Brain microvascular endothelial cell (primary cell): ENCODE measurements around the gene BTBD16.

Experiments
- DNase-seq: peaks from one replicate; pipeline ENCODE4 v3.0.0-alpha.2; 2020
- H3K27ac ChIP-seq: fragments of 250-450 bp; sonication (Bioruptor Pico); 2 replicates; pipeline ENCODE4 v1.5.1; 2020; ENCODE audit warnings: mild to moderate bottlenecking, moderate library complexity
- H3K27me3 ChIP-seq: fragments of 250-450 bp; sonication (Bioruptor Pico); replicated peaks from 2 replicates; pipeline ENCODE4 v1.5.1; 2020; ENCODE audit warnings: mild to moderate bottlenecking
- H3K36me3 ChIP-seq: fragments of 250-450 bp; sonication (Bioruptor Pico); replicated peaks from 2 replicates; pipeline ENCODE4 v1.5.1; 2020; ENCODE audit warnings: mild to moderate bottlenecking
- H3K4me3 ChIP-seq: 2 replicates; pipeline ENCODE4 v1.5.1; 2011; ENCODE audit warnings: low read depth, mild to moderate bottlenecking, control low read depth, low read length, moderate library complexity
- in situ Hi-C: cut with HindIII; loops from 2 replicates; pipeline ENCODE4 v1.10.0; 2017; ENCODE audit warnings: low sequenced_read_pairs, low pct_ligation_motif_present
- TF ChIP-seq, protein P1 (sequence below): IDR thresholded peaks from 2 replicates; pipeline ENCODE4 v1.5.1; 2011; ENCODE audit warnings: low read depth, mild to moderate bottlenecking, moderate library complexity, low read length, control low read depth, inconsistent platforms; ENCODE audit errors: missing control alignments

Gene BTBD16

DNA sequence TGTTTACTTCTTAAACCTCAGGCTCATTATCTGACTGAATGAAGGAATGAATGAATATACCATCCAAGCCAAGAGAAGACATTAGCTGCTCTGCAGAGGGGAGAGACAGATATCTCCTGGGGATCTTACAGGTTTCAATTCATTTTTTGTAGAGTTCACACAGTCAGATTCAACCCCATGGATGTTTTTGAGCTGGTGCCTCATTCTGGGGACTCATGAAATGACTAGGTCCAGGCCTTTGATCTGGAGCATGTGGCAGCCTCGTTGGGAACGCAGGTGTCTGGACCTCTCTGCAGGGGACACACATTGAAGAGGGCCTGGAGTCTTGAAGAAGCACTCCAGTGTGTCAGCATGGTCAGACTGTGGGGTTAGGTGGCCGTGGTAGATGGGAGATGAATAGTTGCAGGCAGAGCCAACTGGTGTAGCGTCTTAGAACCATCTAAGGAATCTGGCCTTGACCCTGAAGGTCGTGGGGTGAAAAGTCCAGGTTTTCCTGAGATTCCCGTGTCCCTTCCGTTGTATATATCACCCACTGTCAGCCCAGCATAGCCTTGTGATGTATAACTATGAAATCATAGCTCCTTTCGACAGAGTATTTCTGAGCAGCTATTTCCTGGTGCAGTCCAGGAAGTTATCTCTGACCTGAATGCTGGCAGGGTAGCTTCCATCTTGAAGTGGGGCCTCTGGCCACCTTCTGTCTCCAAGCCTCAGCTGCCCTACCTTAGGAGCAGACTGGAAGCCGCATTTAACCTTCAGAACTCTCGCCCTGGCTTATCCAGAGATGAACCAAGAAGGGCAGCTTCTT lies 22.3 kb downstream of the BTBD16 start:
- Histone ChIP-seq H3K27me3 (no peaks in the 10 kb centered on the region), H3K27ac (no peak overlapping the region), H3K4me3 (no peak overlapping the region), H3K36me3 (no peaks in the 10 kb centered on the region)
- TF ChIP-seq, protein P1, sequence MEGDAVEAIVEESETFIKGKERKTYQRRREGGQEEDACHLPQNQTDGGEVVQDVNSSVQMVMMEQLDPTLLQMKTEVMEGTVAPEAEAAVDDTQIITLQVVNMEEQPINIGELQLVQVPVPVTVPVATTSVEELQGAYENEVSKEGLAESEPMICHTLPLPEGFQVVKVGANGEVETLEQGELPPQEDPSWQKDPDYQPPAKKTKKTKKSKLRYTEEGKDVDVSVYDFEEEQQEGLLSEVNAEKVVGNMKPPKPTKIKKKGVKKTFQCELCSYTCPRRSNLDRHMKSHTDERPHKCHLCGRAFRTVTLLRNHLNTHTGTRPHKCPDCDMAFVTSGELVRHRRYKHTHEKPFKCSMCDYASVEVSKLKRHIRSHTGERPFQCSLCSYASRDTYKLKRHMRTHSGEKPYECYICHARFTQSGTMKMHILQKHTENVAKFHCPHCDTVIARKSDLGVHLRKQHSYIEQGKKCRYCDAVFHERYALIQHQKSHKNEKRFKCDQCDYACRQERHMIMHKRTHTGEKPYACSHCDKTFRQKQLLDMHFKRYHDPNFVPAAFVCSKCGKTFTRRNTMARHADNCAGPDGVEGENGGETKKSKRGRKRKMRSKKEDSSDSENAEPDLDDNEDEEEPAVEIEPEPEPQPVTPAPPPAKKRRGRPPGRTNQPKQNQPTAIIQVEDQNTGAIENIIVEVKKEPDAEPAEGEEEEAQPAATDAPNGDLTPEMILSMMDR = no peak
- no peak for DNase-seq
- in situ Hi-C loops = loop anchor here (25.0 kb wide), 1 partner anchor 144 kb away; no protein-coding TSS in a partner anchor

DNA sequence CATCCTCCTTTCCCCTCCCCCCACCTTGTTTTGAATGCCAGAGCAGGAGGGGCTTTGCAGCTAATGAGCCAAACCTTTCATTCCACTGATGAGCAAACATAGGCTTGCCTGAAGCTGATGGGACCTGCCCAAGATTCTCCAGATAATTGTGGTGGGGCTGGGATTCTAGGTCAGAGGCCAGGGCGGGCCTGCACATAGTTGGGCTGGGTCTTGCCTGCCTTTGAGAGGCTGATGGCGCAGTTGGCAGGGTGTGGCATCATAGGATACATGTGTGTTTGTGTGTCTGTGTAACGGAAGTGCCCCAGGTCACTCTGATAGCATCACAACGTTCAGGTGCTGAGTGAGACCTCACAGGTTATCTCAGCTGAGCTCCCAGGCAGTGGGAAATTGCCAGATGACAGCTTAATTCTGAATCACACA lies 22.9 kb downstream of the BTBD16 start:
- no peak for DNase-seq
- TF ChIP-seq, protein P1 = no peak
- H3K27ac ChIP-seq = no peak overlapping the region
- no peaks in the 10 kb centered on the region for H3K36me3 ChIP-seq
- no peaks in the 10 kb centered on the region for H3K27me3 ChIP-seq
- no peak overlapping the region for H3K4me3 ChIP-seq
- in situ Hi-C loops = loop anchor here (25.0 kb wide), 1 partner anchor 143 kb away; no protein-coding TSS in a partner anchor

DNA sequence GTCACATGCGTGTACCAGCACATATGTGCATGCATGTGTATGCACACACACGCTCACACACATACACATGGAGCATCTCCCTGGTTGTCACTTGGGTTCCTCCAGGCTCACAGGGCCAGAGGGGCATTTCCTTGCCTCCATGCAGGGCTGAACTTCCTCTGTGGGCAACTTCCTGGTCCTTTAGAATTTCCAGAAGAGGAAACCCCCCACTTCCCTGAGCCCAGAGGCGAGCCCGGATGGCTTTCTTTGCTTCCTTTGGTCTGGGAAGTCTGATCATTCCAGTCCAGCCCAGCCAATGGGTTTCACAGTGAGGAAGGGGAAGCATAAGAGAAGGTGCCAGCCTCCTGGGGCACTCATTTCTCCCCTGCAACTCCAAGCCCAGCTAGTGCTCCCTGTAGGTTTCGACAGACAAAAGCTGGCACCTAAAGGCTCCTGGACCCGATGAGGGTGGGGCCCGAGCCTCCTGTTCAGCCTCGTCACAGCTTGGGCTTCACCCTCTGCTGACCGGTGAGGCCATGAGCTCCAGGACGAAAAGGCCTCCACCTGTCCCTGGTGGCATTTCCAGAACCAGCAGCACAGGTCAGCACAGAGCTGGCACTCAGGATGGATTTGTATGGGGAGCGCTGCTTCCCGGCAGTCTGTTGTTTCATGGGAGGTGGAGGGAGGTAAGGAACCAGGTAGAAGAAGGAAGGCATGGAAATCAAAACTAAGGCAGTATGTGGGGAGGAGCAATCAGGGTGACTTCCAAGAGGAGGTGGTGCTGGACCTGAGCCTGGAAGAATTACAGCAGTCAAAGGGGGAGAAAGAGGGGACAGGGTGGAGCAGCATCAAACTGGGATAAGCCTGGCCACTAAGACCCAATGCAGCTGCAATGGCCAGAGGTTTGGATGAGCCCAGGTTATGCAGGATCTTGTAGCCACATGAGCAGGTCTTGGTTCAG lies 23.7 kb downstream of the BTBD16 start:
- Histone ChIP-seq H3K27me3 (no peaks in the 10 kb centered on the region), H3K36me3 (no peaks in the 10 kb centered on the region), H3K27ac (no peak overlapping the region), H3K4me3 (no peak overlapping the region)
- TF ChIP-seq, protein P1 = no peak
- in situ Hi-C loops = loop anchor here (25.0 kb wide), 1 partner anchor 143 kb away; no protein-coding TSS in a partner anchor
- no peak for DNase-seq

DNA sequence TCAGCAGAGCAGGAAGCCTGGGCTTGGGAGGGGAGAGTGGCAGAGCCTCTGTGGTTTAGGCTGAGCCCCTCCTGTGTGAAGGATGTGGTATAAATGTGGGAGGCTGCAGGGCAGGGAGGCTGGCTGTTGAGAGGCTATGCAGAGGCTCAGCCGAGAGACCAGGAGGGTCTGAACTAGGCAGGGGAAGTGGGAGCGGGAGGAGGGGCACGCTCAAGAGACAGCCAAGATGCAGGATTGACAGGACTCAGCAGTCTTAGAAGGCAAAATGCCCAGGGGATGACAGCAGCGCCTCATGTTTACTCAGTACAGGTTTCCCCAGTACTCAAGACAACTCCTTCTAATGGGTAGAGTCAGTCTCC lies 24.3 kb downstream of the BTBD16 start:
- Histone ChIP-seq H3K4me3 (no peak overlapping the region), H3K36me3 (no peaks in the 10 kb centered on the region), H3K27ac (no peak overlapping the region), H3K27me3 (no peaks in the 10 kb centered on the region)
- TF ChIP-seq, protein P1 = no peak
- in situ Hi-C loops = loop anchor here (25.0 kb wide), 1 partner anchor 142 kb away; no protein-coding TSS in a partner anchor
- DNase-seq = no peak

DNA sequence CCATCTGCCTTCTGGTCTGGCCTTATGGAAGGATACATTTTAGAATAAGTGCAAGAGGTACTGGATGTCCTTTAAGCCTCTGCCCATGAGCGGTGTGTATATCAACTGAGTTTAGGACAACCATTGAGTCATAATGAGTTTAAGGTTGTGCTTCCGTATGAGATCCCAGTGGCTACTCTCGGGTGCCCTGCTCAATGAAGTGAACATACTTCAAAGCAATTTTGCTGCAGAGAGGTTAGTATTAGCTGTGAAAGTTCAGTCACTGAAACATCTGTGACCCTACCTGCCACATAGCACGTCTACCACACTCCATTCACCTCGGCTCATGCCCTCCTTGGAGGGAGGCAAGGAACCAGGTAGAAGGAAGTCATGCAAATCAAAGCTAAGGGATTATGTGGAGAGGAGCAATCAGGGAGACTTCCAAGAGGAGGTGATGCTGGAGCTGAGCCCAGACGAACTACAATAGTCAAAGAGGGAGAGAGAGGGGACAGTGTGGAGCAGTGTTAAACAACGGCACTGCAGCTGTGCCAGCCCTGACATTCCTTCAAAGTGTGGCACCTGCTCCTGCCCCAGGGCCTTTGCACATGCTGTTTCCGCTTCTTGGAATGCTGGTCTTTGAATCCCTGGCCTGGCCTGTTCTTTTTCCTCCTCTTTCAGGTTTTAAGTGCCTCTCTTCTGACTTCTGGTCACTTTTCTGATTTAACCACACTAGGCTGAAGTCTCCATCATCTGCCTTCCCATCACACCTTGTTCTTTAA lies 25.4 kb downstream of the BTBD16 start:
- Histone ChIP-seq H3K27ac (no peak overlapping the region), H3K4me3 (no peak overlapping the region), H3K27me3 (no peaks in the 10 kb centered on the region), H3K36me3 (no peaks in the 10 kb centered on the region)
- in situ Hi-C loops = loop anchor here (25.0 kb wide), 1 partner anchor 141 kb away; no protein-coding TSS in a partner anchor
- TF ChIP-seq, protein P1 = no peak
- DNase-seq = no peak
